ENCODE data around the gene MYBL2. TPM values are rescaled to one million over a fixed set of nuclear protein-coding genes. Genes with fewer than 3 reads are reported as not detected.

The MYBL2 gene
- total and polyA plus RNA-seq, 3 donors from 2014 or later: 27.7 to 32.9 (median 31.2) TPM

GRCh38 chr20:43748274-43748673, 81.4 kb downstream of the MYBL2 start:
- no peak for DNase-seq
- intact Hi-C loops (cut with DNase I; ENCODE audit: low total_unique reads): loop anchor here (2.0 kb wide), 1 partner anchor 333 kb away; no protein-coding TSS in a partner anchor
- Histone ChIP-seq H3K27me3 (no peaks in the 10 kb centered on the region), H3K9me3 (no peaks in the 10 kb centered on the region), H3K4me3 (no peak overlapping the region), H3K36me3 (ENCODE audit: low read depth, missing control alignments) (no peaks in the 10 kb centered on the region), H3K4me1 (no peaks in the 10 kb centered on the region), H3K27ac (no peak overlapping the region)
- WGBS, 2 donors: 90 to 100% methylated on average over 1 of the region's 1 CpG
- TF ChIP-seq POLR2A (IDR thresholded peaks at IDR 0.05) (no peak), CTCF (IDR thresholded peaks at IDR 0.05) (no peak)

GRCh38 chr20:43749734-43750294, 82.9 kb downstream of the MYBL2 start:
- 7 to 10% methylated on average over 19 to 23 of the region's 23 CpGs for WGBS, 2 donors
- Histone ChIP-seq H3K27me3 (no peaks in the 10 kb centered on the region), H3K9me3 (no peaks in the 10 kb centered on the region), H3K36me3 (ENCODE audit: low read depth, missing control alignments) (no peaks in the 10 kb centered on the region), H3K27ac (no peak overlapping the region), H3K4me1 (no peaks in the 10 kb centered on the region), H3K4me3 (no peak overlapping the region)
- TF ChIP-seq POLR2A (IDR thresholded peaks at IDR 0.05) (no peak), CTCF (IDR thresholded peaks at IDR 0.05) (peak; percentile 95 to 100 (median 97))
- DNase-seq: peak; percentile 90
- intact Hi-C loops (cut with DNase I; ENCODE audit: low total_unique reads): loop anchor here (2.0 kb wide), 1 partner anchor 331 kb away; no protein-coding TSS in a partner anchor

GRCh38 chr20:43750774-43751166, 83.9 kb downstream of the MYBL2 start:
- intact Hi-C loops (cut with DNase I; ENCODE audit: low total_unique reads): no loop called here

GRCh38 chr20:43751167-43752050, 84.5 kb downstream of the MYBL2 start:
- Histone ChIP-seq H3K4me3 (no peak overlapping the region), H3K4me1 (no peaks in the 10 kb centered on the region), H3K36me3 (ENCODE audit: low read depth, missing control alignments) (no peaks in the 10 kb centered on the region), H3K27ac (no peak overlapping the region), H3K27me3 (no peaks in the 10 kb centered on the region), H3K9me3 (no peaks in the 10 kb centered on the region)
- no peak for TF ChIP-seq POLR2A (IDR thresholded peaks at IDR 0.05)
- TF ChIP-seq CTCF (IDR thresholded peaks at IDR 0.05): no peak
- intact Hi-C loops (cut with DNase I; ENCODE audit: low total_unique reads): no loop called here
- DNase-seq: no peak
- WGBS, 2 donors: 83 to 90% methylated on average over 11 of the region's 11 CpGs

More at GRCh38 chr20:43750774-43751166, 83.9 kb downstream of the MYBL2 start:
- H3K9me3 ChIP-seq: no peaks in the 10 kb centered on the region
- H3K27ac ChIP-seq: no peak overlapping the region
- no peaks in the 10 kb centered on the region for H3K27me3 ChIP-seq
- H3K4me1 ChIP-seq: no peaks in the 10 kb centered on the region
- H3K4me3 ChIP-seq: no peak overlapping the region
- DNase-seq: no peak
- H3K36me3 ChIP-seq (ENCODE audit: low read depth, missing control alignments): no peaks in the 10 kb centered on the region
- TF ChIP-seq CTCF (IDR thresholded peaks at IDR 0.05): no peak
- TF ChIP-seq POLR2A (IDR thresholded peaks at IDR 0.05): no peak
